Activated naive CD8-positive, alpha-beta T cell treated with anti-CD3 and anti-CD28 coated beads, Interleukin-2, amount 50 U/mL, for 16 hours (primary cell): Measurements from ENCODE around the gene TFF3.

Source experiments
- DNase-seq: peaks from one replicate; pipeline ENCODE4 v3.0.0-alpha.2; 2020; ENCODE audit warnings: low read depth, low spot score

TFF3 gene, protein sequence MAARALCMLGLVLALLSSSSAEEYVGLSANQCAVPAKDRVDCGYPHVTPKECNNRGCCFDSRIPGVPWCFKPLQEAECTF

DNA sequence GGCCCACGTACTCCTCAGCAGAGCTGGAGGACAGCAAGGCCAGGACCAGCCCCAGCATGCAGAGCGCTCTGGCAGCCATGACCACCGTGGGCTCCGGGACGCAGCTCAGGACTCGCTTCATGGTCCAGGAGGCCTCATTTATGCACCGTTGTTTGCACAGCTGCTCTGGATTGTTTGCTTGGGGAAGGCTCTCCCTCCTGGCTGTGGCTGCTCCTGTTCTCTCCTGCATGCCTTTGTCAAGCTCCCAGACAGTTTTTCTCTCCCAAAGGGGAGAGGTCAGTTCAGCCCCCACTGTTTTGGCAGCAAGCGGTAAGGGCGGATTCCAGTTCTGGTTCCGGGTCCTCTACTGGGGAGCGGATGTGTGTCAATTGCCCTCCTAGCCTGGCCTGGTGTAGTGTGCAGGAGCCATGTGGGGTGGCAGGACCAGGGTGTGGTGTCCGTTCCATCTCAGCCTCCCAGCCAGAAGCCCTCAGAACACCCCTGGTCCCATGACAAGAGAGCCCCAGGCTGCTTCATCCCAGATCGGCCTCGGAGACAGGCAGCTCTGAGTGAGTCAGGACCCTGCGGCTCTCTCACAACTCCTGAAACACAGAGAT lies at the start of gene TFF3:
Gene TFF3, minus strand, starts transcription at position 114 of the 596 bp plus-strand sequence. Its CDS starts 35 bp downstream, at position 79.
- DNase-seq: no peak

DNA sequence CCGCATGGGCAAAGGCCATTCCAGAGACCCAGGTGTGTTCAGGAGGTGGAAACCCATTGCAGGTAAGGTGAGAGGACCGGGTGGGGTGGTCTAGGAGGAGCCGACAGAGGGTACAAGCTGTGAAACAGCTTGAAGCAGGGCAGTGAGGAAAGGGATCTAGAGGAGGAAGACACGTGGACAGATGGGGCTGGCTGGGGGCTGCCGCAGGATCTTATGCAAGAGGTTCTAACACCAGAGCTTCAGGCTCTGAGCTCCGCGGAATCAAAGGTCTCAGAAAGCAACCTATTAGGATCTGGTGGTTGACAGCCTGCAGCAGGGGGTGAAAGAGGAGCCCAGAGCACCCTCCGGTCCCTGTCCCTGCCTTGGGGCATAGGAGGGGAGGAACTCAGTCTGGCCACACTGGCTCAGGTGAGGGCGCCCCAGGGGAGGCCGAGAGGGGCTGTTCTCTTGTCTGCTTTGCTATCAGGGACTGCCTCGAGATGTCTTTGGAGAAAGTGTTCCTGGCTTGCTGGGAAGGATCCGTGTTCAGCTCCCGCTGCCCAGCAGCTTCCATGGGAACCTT lies 49.2 kb upstream of the TFF3 start:
- DNase-seq: no peak

DNA sequence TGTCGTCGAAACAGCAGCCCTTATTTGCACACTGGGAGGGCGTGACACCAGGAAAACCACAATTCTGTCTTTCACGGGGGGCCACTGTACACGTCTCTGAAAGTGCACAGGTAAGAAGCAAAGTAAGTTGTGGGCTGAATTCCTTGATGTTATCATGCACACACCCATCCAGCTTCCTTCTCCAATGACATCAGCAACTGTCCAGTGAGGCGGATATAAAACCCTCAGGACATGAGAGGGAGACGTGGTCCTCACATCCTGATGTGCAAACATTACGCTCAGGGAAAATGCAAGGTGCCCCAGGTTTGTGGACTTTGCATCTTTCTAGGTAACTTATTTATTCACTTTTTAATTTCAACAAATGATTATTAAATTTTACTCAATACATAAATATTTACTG lies 48.1 kb upstream of the TFF3 start:
- DNase-seq: no peak

DNA sequence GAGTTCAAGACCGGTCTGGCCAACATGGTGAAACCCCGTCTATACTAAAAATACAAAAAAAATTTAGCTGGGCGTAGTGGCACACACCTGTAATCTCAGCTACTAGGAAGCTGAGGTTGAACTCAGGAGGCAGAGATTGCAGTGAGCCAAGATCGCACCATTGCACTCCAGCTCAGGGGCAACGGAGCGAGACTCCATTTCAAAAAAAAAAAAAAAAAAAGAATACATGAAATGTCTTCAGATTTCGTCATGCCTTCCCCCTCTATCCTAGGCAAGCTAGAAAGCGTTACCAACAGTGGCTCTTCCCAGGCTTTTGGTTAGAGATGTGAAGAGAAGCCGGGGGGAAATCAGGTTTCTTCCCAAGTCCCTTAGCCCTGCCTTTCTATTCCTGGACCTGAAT lies 47.5 kb upstream of the TFF3 start:
- no peak for DNase-seq

DNA sequence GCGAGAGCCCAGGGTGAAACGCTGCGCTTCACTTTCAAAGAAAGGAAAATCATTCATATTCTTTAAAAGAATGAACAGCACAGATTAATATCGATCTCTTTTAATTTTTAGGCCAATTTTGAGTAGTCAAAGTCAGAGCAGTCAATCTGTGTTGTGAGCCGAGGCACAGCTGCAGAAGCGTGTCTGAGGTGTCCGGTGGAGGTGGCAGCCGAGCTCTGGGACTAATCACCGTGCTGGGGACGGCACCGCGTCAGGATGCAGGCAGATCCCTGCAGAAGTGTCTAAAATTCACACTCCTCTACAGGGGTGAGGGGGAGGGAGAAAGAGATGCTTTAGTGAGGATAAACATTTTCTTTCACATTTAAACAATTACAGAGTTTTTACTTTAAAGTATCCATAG lies 47.0 kb upstream of the TFF3 start:
- DNase-seq: no peak

DNA sequence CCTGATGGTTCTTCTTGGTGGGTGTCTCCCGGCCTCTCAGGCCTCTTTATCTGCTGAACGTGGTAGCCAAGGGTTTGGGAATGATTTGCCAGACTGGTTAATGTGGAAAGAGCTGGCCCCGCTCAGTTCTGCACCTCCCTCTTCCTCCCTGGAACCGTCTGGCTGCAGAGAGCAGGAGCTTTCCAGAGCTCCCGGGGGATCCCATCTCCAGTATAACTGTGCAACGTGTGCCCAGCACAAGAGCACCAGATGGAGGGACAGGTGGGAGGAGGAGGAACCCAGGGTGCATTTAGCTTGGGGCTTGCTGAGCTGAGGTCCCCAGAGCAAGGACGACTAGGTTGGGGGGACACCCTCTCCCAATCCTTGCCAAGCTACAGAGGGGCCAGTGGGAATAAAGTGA lies 46.1 kb upstream of the TFF3 start:
- no peak for DNase-seq

DNA sequence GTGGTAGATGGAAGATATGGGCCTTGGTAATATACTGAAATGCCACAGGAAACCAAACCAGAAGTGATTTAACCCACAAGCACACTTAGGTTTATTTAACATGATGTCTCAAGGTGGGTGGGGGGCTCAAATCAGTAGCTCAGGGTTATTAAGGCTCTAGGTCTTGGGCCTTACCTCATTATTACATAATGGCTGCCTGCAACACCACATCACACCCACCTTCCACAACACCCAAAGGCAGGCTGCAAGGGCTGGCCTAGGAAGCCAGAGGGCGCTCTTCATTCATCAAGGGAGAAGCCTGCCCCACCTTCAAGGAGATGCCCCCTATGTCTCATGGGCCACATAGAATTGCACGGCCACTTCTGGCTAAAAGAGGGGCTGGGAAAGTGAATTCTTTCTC lies 45.1 kb upstream of the TFF3 start:
- no peak for DNase-seq

DNA sequence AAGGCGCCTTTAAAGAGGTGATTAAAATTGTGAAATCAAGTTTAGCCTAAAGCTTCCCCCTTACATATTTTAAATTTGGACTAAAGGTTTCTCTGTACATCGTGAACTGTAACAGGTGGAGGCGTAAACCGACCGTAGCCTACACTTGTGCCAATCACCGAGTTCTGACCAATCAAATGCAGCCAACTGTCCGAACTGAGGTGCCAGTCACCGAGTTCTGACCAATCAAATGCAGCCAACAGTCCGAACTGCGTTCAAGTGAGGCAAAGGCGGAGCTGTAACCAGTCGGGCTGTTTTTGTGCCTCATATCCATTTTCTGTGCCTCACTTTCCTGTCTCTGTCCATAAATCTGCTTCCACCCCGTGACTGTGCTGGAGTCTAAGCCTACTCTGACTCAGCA lies 43.7 kb upstream of the TFF3 start:
- DNase-seq: no peak

DNA sequence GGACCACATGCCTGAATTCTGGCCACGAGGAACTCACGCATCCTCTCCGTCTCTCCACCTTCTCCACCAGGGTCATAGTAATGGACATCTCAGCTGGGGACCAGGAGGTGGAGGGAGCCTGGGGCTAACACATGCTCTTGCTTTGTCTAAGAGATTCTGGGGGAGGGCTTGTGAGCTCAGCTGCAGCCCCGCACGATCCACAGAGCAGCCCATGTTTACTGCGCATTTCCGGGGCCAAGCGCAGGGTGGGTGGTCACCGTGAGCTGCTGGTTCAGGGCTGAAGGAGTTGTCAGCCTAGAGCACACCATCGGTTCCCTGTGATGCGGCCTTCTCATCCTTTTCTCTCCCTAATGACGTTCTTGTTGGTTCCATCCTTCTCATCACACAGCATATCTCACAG lies 43.1 kb upstream of the TFF3 start:
- DNase-seq: no peak

DNA sequence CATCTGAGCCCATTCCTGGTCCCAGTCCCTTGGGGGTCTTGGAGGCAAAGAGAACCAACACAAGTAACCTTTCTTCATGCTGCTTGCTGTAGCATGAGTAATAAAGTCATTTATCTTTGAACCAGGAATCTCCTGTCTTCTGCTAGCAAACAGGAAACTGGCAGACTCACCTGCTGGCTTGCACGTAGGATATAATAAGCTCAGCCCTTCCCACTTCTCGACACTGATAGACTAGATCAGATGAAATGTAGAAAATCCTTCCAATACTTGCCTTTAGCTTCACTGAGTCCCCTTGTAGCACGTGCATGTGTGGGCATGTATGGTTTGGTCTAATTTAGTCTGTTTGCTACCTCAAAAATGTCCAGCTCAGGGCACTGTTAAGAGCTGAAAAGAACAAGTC lies 42.1 kb upstream of the TFF3 start:
- DNase-seq: no peak

DNA sequence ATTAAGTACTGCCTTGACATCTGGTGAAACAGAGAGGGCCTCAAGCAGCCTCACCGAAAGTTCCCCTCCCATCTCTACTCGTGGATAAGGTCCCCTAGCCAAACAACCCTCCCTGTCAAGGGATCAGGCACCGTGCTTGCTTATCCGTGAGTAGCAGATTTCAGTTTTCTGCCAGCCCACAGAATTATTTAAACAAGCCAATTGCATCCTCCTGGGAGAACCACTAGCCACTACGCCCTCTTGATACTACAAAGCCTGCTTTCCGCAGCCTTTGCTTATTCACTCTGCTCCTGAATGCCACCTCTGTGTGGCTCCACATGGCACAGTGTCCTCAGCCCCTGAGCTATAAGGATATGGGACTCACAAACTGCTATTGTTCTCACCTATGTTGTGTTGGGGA lies 41.4 kb upstream of the TFF3 start:
- no peak for DNase-seq

DNA sequence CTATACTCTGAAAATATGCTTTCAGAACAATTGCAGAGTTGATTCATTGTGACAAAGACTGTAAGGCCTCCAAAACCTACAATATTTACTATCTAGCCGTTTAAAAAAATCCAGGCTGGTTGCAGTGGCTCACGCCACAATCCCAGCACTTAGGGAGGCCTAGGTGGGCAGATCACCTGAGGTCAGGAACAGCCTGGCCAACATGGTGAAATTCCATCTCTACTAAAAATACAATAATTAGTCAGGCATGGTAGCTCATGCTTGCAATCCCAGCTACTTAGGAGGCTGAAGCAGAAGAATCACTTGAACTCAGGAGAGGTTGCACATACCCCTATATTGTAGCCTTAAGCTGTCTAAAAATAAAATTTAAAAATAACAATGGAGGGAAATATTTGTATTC lies 40.8 kb upstream of the TFF3 start:
- DNase-seq: no peak

DNA sequence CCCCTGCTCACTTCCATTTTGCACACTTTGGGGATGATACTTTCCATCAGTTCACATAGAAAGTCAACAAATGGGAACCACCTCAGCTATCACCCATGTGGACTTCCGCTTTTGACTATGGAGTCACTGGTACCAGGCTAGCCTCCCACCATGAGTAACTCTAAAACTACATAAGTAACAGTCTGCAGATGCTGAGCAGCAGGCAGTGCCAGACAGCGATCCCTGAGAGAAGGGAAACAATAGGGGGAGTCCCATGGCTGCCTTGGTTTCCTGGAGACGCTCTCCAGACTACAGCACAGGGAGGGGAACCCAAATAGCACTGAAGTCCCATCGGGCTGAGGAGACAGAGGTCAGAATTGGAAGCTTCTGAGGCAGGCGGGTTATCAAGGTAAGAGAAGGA lies 38.4 kb upstream of the TFF3 start:
- DNase-seq: no peak

DNA sequence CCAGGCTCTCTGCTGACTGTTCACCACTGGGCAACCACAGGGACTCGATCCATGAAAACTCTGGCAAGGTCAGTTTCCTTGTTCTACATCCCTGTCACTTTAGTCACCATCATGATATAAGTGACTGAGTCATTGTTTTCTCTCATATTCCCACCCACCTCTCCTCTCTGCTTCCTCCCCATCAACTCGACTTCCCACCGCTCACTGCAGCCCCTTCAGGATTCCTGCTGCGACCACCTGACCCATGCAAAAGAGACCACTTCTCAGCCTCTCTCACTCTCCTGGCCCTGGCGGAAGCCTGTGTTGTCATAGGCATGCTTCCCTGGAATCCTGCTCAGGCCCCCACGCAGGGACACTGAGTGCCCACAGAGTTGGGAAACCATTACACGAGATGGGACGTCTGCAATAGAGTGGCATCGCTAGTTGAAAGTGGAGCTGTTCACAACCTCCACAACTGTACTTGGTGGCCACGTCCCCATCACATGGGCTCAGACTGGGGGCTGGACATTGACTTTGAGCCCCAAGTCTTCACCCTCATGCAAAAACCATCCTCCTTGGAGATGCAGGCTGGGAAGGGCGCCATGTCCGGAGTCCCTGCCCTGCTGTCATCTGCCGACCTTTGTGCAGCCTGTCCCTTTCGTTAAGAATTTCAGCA lies 37.4 kb upstream of the TFF3 start:
- DNase-seq: no peak

DNA sequence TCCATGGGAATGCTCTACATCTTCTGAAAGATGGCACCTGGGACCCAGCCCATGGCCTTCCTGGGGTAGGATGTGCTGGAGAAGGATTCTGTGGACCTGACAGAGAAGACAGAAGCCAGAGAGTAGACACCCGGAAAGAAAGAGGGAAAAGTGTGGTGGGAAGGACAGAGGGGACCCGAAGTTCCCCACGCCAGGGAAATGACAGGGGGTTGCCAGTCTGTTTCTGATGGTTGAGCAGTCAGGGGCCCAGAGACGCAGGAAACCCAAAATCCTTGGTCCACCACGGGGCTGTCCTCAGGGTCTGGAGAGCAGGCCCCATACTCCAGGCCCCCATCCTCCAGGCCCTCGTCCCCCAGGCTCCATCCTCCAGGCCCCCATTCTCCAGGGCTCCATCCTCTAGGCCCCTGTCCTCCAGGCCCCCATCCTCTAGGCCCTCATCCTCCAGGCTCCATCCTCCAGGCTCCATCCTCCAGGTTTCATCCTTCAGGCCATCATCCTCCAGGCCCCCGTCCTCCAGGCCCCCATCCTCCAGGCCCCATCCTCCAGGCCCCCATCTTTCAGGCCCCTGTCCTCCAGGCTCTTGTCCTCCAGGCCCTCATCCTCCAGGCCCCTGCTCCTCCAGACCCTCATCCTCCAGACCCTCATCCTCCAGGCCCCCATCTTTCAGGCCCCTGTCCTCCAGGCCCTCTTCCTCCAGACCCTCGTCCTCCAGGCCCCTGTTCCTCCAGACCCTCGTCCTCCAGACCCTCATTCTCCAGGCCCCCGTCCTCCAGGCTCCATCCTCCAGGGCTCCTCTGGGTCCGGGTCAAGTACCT lies 36.6 kb upstream of the TFF3 start:
- no peak for DNase-seq

DNA sequence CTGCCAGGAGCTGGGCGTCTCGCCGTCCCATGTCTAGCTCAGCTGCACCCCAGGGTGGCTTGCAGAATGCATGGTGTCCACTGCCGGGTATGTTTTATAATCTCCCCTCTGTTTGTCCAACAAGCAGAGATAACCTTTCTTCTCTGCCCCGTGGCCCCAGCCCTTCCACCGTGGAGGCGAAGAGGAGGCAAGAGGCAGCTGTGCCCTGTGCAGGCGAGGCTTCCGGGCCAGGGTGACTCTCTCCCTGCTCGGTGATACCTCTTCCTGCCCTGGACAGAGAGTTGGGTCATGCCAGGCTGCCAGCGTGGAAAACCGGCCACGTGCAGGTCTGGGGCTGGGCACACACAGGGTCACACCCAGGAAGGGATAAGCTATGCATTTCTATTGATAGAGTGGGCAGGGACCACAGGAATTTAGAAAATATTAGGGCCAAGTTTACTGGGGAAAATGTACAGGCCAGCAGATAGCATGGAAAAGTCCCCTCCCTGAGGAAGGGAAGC lies 35.8 kb upstream of the TFF3 start, which contains the start of gene TFF2:
Gene TFF2, minus strand, starts transcription at position 68 of the 500 bp plus-strand sequence. Its CDS starts 37 bp downstream, at position 31.
- DNase-seq: no peak

DNA sequence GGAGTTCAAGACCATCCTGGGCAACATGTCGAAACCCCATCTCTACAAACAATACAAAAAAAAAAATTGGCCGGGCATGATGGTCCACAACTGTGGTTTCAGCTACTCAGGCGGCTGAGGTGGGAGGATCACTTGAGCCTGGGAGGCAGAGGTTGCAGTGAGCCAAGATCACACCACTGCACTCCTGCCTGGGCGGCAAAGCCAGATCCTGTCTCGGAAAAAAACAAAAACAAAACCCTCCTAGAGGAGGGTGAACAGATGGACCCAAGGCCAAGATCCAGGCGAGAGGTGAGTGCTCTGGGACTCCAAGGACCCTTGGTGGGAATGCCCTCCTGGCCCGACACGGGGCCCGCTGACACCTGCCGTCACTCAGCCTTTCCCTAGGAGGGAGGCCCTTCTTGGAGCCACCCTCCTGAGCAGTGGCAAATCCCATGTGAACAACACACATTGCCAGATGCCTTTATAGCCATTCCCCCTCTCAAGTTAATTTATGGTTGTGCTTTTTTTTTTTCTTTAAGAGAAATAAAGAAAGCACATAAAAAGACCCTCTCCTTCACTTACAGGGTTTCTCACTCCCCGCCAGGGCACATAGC lies 35.2 kb upstream of the TFF3 start:
- DNase-seq: no peak

DNA sequence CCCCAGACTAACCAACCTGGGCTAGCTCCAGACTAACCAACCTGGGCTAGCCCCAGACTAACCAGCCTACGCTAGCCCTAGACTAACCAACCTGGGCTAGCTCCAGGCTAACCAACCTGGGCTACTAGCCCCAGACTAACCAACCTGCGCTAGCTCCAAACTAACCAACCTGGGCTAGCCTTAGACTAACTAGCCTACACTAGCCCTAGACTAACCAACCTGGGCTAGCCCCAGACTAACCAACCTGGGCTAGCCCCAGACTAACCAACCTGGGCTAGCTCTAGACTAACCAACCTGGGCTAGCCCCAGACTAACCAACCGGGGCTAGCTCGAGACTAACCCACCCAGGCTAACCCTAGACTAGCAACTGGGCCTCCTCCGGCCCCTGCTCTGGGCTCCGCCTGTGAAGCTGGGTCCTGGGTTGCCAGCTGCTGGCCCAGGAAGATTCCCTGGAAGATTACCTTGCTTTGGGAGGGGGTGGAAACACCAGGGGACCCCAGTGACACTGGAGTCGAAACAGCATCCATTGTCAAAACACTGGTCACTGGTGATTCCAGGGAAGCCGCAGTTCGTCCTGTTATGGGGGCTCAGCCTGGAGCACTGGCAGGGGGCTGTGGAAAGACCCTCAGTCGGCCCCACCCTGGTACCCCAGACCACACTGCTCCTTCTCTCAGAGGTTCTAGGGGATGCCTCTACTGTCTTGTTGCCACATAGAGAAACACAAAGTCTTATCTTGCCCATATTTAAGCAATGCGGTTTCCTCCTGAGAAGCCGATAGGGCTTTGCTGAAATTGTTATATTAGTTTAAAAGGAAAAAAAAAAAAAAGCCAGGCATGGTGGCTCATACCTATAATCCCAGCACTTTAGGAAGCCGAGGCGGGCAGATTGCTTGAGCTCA lies 34.5 kb upstream of the TFF3 start:
- no peak for DNase-seq

DNA sequence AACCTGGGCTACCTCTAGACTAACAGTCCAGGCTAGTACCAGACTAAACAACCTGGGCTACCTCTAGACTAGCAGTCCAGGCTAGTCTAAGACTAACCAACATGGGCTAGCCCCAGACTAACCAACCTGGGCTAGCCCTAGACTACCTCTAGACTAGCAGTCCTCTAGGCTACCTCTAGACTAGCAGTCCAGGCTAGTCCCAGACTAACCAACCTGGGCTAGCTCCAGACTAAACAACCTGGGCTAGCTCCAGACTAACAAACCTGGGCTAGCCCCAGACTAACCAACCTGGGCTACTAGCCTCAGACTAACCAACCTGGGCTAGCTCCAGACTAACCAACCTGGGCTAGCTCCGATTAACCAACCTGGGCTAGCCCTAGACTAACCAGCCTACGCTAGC lies 33.6 kb upstream of the TFF3 start:
- no peak for DNase-seq

DNA sequence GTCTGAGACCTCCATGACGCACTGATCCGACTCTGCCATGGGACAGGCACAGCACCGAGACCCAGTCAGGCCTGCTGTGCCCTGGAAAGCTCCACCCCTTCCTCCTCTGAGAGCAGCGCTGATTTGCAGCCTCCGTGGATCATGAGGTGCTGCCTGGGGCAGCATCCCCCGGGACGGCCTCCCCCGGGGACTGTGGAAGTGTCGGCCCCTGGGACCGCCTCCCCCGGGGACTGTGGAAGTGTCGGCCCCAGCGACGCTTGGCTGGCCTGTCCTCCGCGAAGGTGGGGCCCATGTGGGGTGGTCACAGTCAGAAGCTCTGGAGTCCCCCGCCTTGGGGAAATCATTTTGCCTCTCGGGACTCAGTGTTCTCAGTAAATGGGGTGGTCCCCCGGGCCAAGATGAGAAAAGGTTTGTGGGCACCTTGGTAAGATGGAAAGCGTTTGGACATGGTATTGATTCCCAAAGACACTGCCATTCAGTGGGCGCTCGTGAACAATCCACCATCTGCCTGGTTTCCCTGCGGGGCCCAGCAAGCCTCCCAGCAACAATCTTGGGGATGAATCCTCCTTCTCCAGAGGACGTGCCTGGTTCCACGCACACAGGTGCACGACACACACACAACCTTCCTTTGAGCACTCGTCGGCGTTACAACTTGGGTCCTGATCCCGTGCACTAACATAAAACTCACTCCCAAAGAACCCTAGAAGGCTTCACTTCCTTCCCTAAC lies 32.6 kb upstream of the TFF3 start:
- DNase-seq: no peak
